Heart left ventricle (tissue), 16 donors: Measurements from ENCODE around the gene TNP1. TPM values are rescaled to one million over a fixed set of nuclear protein-coding genes. Genes with fewer than 3 reads are reported as not detected.

Experiments
- ATAC-seq, 4 donors: fragments of 200-7000 bp; cut with Tn5 transposase; one replicate each; pipeline ENCODE4 v1.9.1; 2020 to 2022; ENCODE audit warnings: moderate library complexity in 4 of 4, mild to moderate bottlenecking in 3 of 4, moderate number of reproducible peaks in 1 of 4
- DNase-seq, 5 donors: peaks; one replicate each; pipeline ENCODE4 v3.0.0-alpha.2; 2020
- H3K27ac ChIP-seq, 12 donors: fragments of 200-600 bp; sonication (generic) in 4 of 12; one replicate each; pipeline versions ENCODE4 v1.5.0 to v1.8.0; 2016 to 2022; ENCODE audit warnings: mild to moderate bottlenecking in 2 of 12
- H3K27me3 ChIP-seq, 9 donors: fragments of 200-600 bp; sonication (generic) in 2 of 9; one replicate each; pipeline versions ENCODE4 v1.5.1 to v1.8.0; 2016 to 2022; ENCODE audit warnings: mild to moderate bottlenecking in 3 of 9
- H3K36me3 ChIP-seq, 9 donors: fragments of 200-600 bp; sonication (generic) in 2 of 9; one replicate each; pipeline versions ENCODE4 v1.5.0 to v1.8.0; 2018 to 2022; ENCODE audit warnings: mild to moderate bottlenecking in 2 of 9
- H3K4me1 ChIP-seq, 12 donors: fragments of 200-600 bp; sonication (generic) in 4 of 12; one replicate each; pipeline versions ENCODE4 v1.5.0 to v1.8.0; 2016 to 2022; ENCODE audit warnings: mild to moderate bottlenecking in 3 of 12
- H3K4me3 ChIP-seq, 12 donors: fragments of 200-600 bp; sonication (generic) in 4 of 12; one replicate each; pipeline versions ENCODE4 v1.5.0 to v1.8.0; 2017 to 2022; ENCODE audit warnings: mild to moderate bottlenecking in 9 of 12, moderate library complexity in 4 of 12
- H3K9me3 ChIP-seq, 12 donors: fragments of 200-600 bp; sonication (generic) in 4 of 12; one replicate each; pipeline versions ENCODE4 v1.5.0 to v1.8.0; 2016 to 2022; ENCODE audit warnings: mild to moderate bottlenecking in 1 of 12
- POLR2A ChIP-seq, 2 donors: fragments of 450-650 bp; IDR thresholded peaks; one replicate each; pipeline ENCODE4 v1.6.1; 2017; ENCODE audit warnings: antibody characterized with exemption in 2 of 2, mild to moderate bottlenecking in 2 of 2, moderate library complexity in 2 of 2
- WGBS, 4 donors: extraction: QIAGEN DNeasy Blood & Tissue Kit in 2 of 4; methylation state at CpG; one replicate each; pipeline versions ENCODE4 v1.1.5 to v1.1.7; 2013 to 2018; 5-methylcytosine and 5-hydroxymethylcytosine counted together
- intact Hi-C, 10 donors: fragments of 100-400 bp; cut with DNase I; formaldehyde crosslinking; loops; one replicate each; pipeline versions ENCODE4 v1.11.1 to v1.14.2; 2022
- long read RNA-seq, 3 donors: library from polyadenylated mRNA; unstranded; transcript quantifications; one replicate each; pipeline ENCODE4 v2.0.0, GENCODE V29; 2020 to 2021
- polyA plus RNA-seq, 2 donors: library from polyadenylated mRNA; stranded (reverse); fragments of 200-250 nt; gene quantifications; one replicate each; pipeline ENCODE4 v1.2.3, GENCODE V29; 2013
- total RNA-seq, 9 donors: library from RNA; depleted of rRNA in 2 of 9; stranded (reverse); fragments of >200 nt in 2 of 9; fragmentation: NEBNext Ultra II Directional in 3 of 9; extraction: Animal tissue kit (Norgen Biotek cat#: 25700) in 3 of 9; gene quantifications; one replicate each; pipeline versions ENCODE4 v1.1.0 to v1.2.4, GENCODE V29; 2016 to 2023
- TF ChIP-seq, protein P1 (sequence below), 12 donors: fragments of 200-600 bp; sonication (generic) in 4 of 12; IDR thresholded peaks; one replicate each; pipeline versions ENCODE4 v1.5.0 to v1.8.0; 2018 to 2022; ENCODE audit warnings: antibody characterized with exemption in 12 of 12, mild to moderate bottlenecking in 5 of 12
- donor health status: ischemic (EF 13 %, LVEDD 7.1; RV severe dilation, severe dysfunction).
- donor health status: healthy with polysubstance abuse.
- donor health status: DM: no; HTN: yes; CAD: no.
- donor health status: DM: no; HTN: no; CAD: no.
- donor health status: ischemic (EF 25% LVEDD 6.9; RV normal size, moderate dysfunction).
- donor health status: ischemic (EF 25% LVEDD 5.7; RV mildly dilated, moderate dysfunction).
- donor health status: healthy.
- donor health status: DM: yes; HTN: yes; CAD: no.
- donor health status: ischemic (EF 35%, LVEDD 5.7; RV mildly dilated, moderate dysfunction).
- donor health status: nonischemic (EF 11% LVEDD 7.7; RV severe dilation, severe dysfunction).
- donor health status: DM: yes; HTN: yes; CAD: no.
- donor health status: PGD.
- donor health status: ischemic (EF 29% LVEDD 5.4; RV normal size, mild dysfunction).
- donor health status: nonischemic (EF 23%, LVEDD 6.1; RV moderate dilation, normal function).

Gene TNP1
- total RNA-seq (not detected), polyA plus RNA-seq (not detected)
- long read RNA-seq, donor 1, result 0 reads
- long read RNA-seq, donor 2, result 0 reads
- long read RNA-seq, donor 3, result 0 reads

DNA sequence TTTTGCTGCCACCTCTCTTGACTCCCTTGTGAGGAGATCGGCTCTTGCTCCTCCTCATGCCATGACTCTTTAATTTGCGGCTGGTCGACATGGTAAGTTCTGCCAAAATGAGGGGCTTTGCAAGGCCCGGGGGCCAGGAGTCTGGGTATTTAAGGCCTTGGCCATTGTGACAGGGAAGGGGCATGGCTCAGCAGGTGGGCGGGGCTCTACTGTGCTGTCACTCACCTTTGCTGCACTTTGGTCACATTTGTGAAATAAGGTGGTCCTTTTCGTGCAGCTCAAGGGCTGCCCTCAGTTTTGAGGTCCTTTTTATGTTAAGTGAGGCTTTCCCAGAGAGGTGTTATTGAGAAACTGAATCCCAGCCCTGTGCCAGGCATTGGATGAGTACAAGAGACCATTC is at the start of gene TNP1:
Gene TNP1 (minus strand): TSS at position 121 of the 400 bp plus-strand sequence. CDS start 30 bp downstream, at position 91.
- DNase-seq, result no peak

GRCh38 chr2:216908300-216908699 is 48.4 kb upstream of the TNP1 start:
- ATAC-seq, result no peak
- WGBS, 4 donors, result 96 to 98% (median 97%) methylated on average over 6 of the region's 6 CpGs
- DNase-seq, result no peak
- intact Hi-C loops, result no loop called here
- H3K4me3 ChIP-seq, result no peak overlapping the region
- H3K36me3 ChIP-seq, result no peaks in the 10 kb centered on the region
- no peak for TF ChIP-seq POLR2A (IDR thresholded peaks at IDR 0.05)
- TF ChIP-seq, protein P1, sequence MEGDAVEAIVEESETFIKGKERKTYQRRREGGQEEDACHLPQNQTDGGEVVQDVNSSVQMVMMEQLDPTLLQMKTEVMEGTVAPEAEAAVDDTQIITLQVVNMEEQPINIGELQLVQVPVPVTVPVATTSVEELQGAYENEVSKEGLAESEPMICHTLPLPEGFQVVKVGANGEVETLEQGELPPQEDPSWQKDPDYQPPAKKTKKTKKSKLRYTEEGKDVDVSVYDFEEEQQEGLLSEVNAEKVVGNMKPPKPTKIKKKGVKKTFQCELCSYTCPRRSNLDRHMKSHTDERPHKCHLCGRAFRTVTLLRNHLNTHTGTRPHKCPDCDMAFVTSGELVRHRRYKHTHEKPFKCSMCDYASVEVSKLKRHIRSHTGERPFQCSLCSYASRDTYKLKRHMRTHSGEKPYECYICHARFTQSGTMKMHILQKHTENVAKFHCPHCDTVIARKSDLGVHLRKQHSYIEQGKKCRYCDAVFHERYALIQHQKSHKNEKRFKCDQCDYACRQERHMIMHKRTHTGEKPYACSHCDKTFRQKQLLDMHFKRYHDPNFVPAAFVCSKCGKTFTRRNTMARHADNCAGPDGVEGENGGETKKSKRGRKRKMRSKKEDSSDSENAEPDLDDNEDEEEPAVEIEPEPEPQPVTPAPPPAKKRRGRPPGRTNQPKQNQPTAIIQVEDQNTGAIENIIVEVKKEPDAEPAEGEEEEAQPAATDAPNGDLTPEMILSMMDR (IDR thresholded peaks at IDR 0.05), result no peak
- H3K9me3 ChIP-seq, result peaks cover 0 to 12% (median 0%) of the 10 kb centered on the region in 12 donors
- no peak overlapping the region for H3K27ac ChIP-seq
- peaks cover 0 to 9% (median 0%) of the 10 kb centered on the region in 12 donors for H3K4me1 ChIP-seq
- no peaks in the 10 kb centered on the region for H3K27me3 ChIP-seq

More for the DNA sequence above, at the start of gene TNP1:
- TF ChIP-seq POLR2A (IDR thresholded peaks at IDR 0.05), result no peak
- TF ChIP-seq, protein P1 (IDR thresholded peaks at IDR 0.05), result no peak
- ATAC-seq, result no peak
- intact Hi-C loops, result loop anchor here in 3 of 10 donors (5.0 to 10.0 kb wide), 4 partner anchors 57 to 205 kb away; partner anchors contain the start of gene IGFBP5 (in 2 of the 3)
- no peaks in the 10 kb centered on the region for H3K9me3 ChIP-seq
- 94 to 100% (median 96%) methylated on average over 5 to 6 of the region's 6 CpGs for WGBS, 4 donors
- H3K4me3 ChIP-seq, result no peak within 1 kb of the TSS
- H3K27ac ChIP-seq, result no peak within 1 kb of the TSS
- peaks cover 0 to 28% (median 18%) of the 10 kb centered on the region in 12 donors for H3K4me1 ChIP-seq
- no peaks in the 10 kb centered on the region for H3K27me3 ChIP-seq
- no peaks in the 10 kb centered on the region for H3K36me3 ChIP-seq

DNA sequence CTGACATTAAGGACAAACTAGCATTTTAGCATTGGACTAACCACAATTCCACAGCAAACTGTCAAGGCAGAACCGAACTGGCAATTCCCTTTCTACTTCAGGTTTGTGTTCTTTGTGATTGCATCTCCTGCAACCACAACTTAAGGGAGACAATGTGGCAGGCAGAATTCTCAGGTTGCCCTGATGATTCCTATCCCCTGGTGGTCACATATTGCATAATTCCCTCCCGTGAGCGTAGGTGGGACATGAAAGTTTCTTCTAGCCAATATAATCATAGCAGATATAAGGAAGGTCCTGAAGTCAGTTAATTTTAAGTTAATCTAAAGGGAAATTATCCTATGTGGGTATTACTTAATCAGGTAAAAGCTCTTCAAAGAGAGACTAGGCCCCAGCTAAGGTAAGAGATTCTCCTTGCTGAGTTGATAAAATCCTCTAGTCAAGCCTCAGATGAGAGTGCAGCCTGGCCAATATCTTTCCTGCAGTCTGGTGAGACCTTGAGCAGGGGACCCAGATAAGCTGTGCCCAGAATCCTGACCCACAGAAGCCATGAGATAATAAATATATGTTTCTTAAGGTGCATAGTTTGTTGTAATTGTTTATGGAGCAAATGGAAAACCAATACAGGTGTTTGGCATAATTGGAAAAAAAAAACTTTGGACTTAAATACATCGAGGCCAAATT is 45.9 kb upstream of the TNP1 start:
- H3K9me3 ChIP-seq, result peaks cover 0 to 27% (median 7%) of the 10 kb centered on the region in 12 donors
- no peaks in the 10 kb centered on the region for H3K36me3 ChIP-seq
- intact Hi-C loops, result no loop called here
- ATAC-seq (no peak), DNase-seq (no peak)
- peaks cover 0 to 9% (median 0%) of the 10 kb centered on the region in 12 donors for H3K4me1 ChIP-seq
- no peak overlapping the region for H3K4me3 ChIP-seq
- no peak for TF ChIP-seq POLR2A (IDR thresholded peaks at IDR 0.05)
- TF ChIP-seq, protein P1 (IDR thresholded peaks at IDR 0.05), result no peak
- no peaks in the 10 kb centered on the region for H3K27me3 ChIP-seq
- H3K27ac ChIP-seq, result no peak overlapping the region
- 90 to 96% (median 92%) methylated on average over 4 of the region's 4 CpGs for WGBS, 4 donors

DNA sequence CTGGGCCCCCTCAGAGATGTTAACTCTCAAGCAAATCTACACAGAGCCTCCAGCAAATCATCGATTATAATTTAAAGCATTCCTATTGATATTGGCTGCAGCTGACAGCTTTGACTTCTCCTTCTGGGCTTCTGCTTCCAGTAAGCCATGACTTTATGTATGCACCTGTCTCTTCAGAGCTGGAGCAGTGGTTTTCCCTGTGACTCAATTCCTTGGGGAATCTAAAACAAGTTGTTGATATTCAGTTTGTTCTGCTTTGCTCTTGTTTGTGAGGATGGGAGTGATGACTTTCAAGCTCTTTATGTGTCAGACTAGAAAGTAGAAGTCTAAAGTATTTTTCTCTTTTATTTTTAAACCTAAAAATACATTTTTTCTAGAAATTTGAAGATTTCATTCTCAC is 45.1 kb upstream of the TNP1 start:
- H3K36me3 ChIP-seq, result no peaks in the 10 kb centered on the region
- H3K27ac ChIP-seq, result no peak overlapping the region
- intact Hi-C loops, result no loop called here
- no peaks in the 10 kb centered on the region for H3K27me3 ChIP-seq
- 93 to 97% (median 96%) methylated on average over 1 of the region's 1 CpG for WGBS, 4 donors
- no peak overlapping the region for H3K4me3 ChIP-seq
- TF ChIP-seq POLR2A (IDR thresholded peaks at IDR 0.05), result no peak
- TF ChIP-seq, protein P1 (IDR thresholded peaks at IDR 0.05), result no peak
- peaks cover 0 to 9% (median 0%) of the 10 kb centered on the region in 12 donors for H3K4me1 ChIP-seq
- ATAC-seq, result no peak
- peaks cover 0 to 28% (median 7%) of the 10 kb centered on the region in 12 donors for H3K9me3 ChIP-seq
- no peak for DNase-seq
